Suprapubic skin (tissue), 4 donors: ENCODE results near the gene RABGGTA.

ENCODE experiments used
- CTCF ChIP-seq, 2 donors: fragments of 200-600 bp in 1 of 2; fragments of 450-650 bp in 1 of 2; sonication (generic) in 1 of 2; IDR thresholded peaks; one replicate each; pipeline ENCODE4 v1.5.1; 2016 to 2019; ENCODE audit warnings: antibody characterized with exemption in 2 of 2, mild to moderate bottlenecking in 1 of 2, moderate library complexity in 1 of 2
- EP300 ChIP-seq: sonication (generic); formaldehyde crosslinking; IDR thresholded peaks from one replicate; pipeline ENCODE4 v1.6.1; 2017; ENCODE audit warnings: antibody characterized with exemption
- POLR2A ChIP-seq, 2 donors: fragments of 450-650 bp; IDR thresholded peaks; one replicate each; pipeline ENCODE4 v1.6.1; 2017; ENCODE audit warnings: antibody characterized with exemption in 2 of 2, mild to moderate bottlenecking in 2 of 2, moderate library complexity in 2 of 2
- POLR2AphosphoS5 ChIP-seq, 3 donors: sonication (generic); formaldehyde crosslinking; IDR thresholded peaks; one replicate each; pipeline ENCODE4 v1.6.1; 2017; ENCODE audit warnings: antibody characterized with exemption in 3 of 3

DNA sequence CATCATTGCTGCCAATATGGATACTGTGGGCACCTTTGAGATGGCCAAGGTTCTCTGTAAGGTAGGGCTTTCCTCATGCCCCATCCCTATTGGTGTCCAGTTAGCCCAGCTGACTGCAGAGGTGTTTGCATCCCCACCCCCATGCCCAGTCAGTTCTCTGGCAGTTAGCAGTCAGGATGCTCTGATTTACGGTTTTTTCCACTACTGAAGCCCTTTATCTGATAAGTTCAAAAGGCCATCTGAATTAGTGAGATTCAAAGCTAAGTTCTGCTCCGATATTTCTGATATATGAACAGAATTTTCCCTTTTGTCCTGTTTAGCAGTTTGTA lies 37.9 kb downstream of the RABGGTA start:
- no peak for TF ChIP-seq POLR2AphosphoS5 (IDR thresholded peaks at IDR 0.05)
- no peak for TF ChIP-seq EP300
- TF ChIP-seq CTCF (IDR thresholded peaks at IDR 0.05), result no peak
- no peak for TF ChIP-seq POLR2A (IDR thresholded peaks at IDR 0.05)
